WTC11 (cell line): ENCODE data around the gene MIB2. TPM values are rescaled to one million over a fixed set of nuclear protein-coding genes. Genes with fewer than 3 reads are reported as not detected.
"Not testable (repeated sequence)": the region's sequence is repeated elsewhere in the genome, so short reads cannot be mapped to it uniquely, and the experiment has no call there.

Experiments
- ATAC-seq: fragments of 200-7000 bp; cut with Tn5 transposase; 2 replicates; pipeline ENCODE4 v1.10.0; 2021; ENCODE audit warnings: mild to moderate bottlenecking, moderate library complexity
- CTCF ChIA-PET: fragments of 300-600 bp; sonication (Branson Sonifier 250); formaldehyde crosslinking; loops from one replicate; lab custom pipeline; 2021; ENCODE audit warnings: antibody characterized with exemption; lab: Charles Lee
- POLR2A ChIA-PET: fragments of 350-600 bp; sonication (Branson Sonifier 250); formaldehyde crosslinking; loops from one replicate; lab custom pipeline; 2021; ENCODE audit warnings: antibody characterized with exemption; lab: Charles Lee
- DNase-seq: peaks from one replicate; pipeline ENCODE4 v3.0.0; 2021; ENCODE audit warnings: low spot score
- H3K27ac Mint-ChIP-seq: 2 replicates; pipeline ENCODE4 v1.8.0; 2021; ENCODE audit warnings: mixed read lengths
- H3K27me3 Mint-ChIP-seq: 2 replicates; pipeline ENCODE4 v1.8.0; 2021; ENCODE audit warnings: low read depth, mild to moderate bottlenecking, moderate library complexity, mixed read lengths
- H3K36me3 Mint-ChIP-seq: 2 replicates; pipeline ENCODE4 v1.8.0; 2021; ENCODE audit warnings: mixed read lengths
- H3K4me1 Mint-ChIP-seq: 2 replicates; pipeline ENCODE4 v1.8.0; 2022; ENCODE audit warnings: mixed read lengths
- H3K4me3 Mint-ChIP-seq: 2 replicates; pipeline ENCODE4 v1.8.0; 2021; ENCODE audit warnings: mild to moderate bottlenecking, moderate library complexity, mixed read lengths
- H3K9me3 Mint-ChIP-seq: 2 replicates; pipeline ENCODE4 v1.8.0; 2021; ENCODE audit warnings: mixed read lengths
- CTCF ChIP-seq: fragments of 200-600 bp; IDR thresholded peaks from 2 replicates; pipeline ENCODE4 v1.8.0; 2022; ENCODE audit warnings: antibody characterized with exemption
- ERG ChIP-seq: fragments of 250-450 bp; sonication (Bioruptor Pico); IDR thresholded peaks from 2 replicates; pipeline ENCODE4 v1.8.0; 2021; ENCODE audit warnings: mild to moderate bottlenecking
- FOXJ3 ChIP-seq: sonication (generic); formaldehyde crosslinking; IDR thresholded peaks from 2 replicates; pipeline ENCODE4 v1.9.0; 2021; ENCODE audit warnings: missing genetic modification reagents, mild to moderate bottlenecking, borderline replicate concordance
- FOXK1 ChIP-seq: sonication (generic); formaldehyde crosslinking; IDR thresholded peaks from 2 replicates; pipeline ENCODE4 v1.8.0; 2022; ENCODE audit warnings: mild to moderate bottlenecking, moderate library complexity, missing genetic modification reagents
- FOXP4 ChIP-seq: sonication (generic); formaldehyde crosslinking; IDR thresholded peaks from 2 replicates; pipeline ENCODE4 v1.8.0; 2022; ENCODE audit warnings: mild to moderate bottlenecking, missing genetic modification reagents
- GTF2I ChIP-seq: fragments of 250-450 bp; sonication (Bioruptor Pico); conservative IDR thresholded peaks from 2 replicates; pipeline ENCODE4 v1.4.0; 2021; ENCODE audit warnings: mild to moderate bottlenecking
- MAX ChIP-seq: sonication (generic); formaldehyde crosslinking; IDR thresholded peaks from 2 replicates; pipeline ENCODE4 v1.8.0; 2022; ENCODE audit warnings: mild to moderate bottlenecking, missing genetic modification reagents
- NR1H2 ChIP-seq: sonication (generic); formaldehyde crosslinking; IDR thresholded peaks from 2 replicates; pipeline ENCODE4 v1.9.0; 2021; ENCODE audit warnings: mild to moderate bottlenecking, moderate library complexity, missing genetic modification reagents
- RELA ChIP-seq: sonication (generic); formaldehyde crosslinking; IDR thresholded peaks from 2 replicates; pipeline ENCODE4 v1.8.1; 2022; ENCODE audit warnings: missing genetic modification reagents, mild to moderate bottlenecking, borderline replicate concordance
- SOX15 ChIP-seq: fragments of 250-450 bp; sonication (Bioruptor Pico); IDR thresholded peaks from 2 replicates; pipeline ENCODE4 v1.9.0; 2021; ENCODE audit warnings: mild to moderate bottlenecking
- USF2 ChIP-seq: sonication (generic); formaldehyde crosslinking; IDR thresholded peaks from 2 replicates; pipeline ENCODE4 v1.8.1; 2023; ENCODE audit warnings: mild to moderate bottlenecking, missing genetic modification reagents, moderate library complexity
- ZNF138 ChIP-seq: sonication (generic); formaldehyde crosslinking; conservative IDR thresholded peaks from 2 replicates; pipeline ENCODE4 v1.8.1; 2022; ENCODE audit warnings: mild to moderate bottlenecking, moderate library complexity, missing genetic modification reagents
- ZNF263 ChIP-seq: sonication (generic); formaldehyde crosslinking; IDR thresholded peaks from 2 replicates; pipeline ENCODE4 v1.8.1; 2022; ENCODE audit warnings: low read depth, mild to moderate bottlenecking, moderate library complexity, missing genetic modification reagents
- ZNF281 ChIP-seq: sonication (generic); formaldehyde crosslinking; IDR thresholded peaks from 2 replicates; pipeline ENCODE4 v1.8.0; 2023; ENCODE audit warnings: mild to moderate bottlenecking, missing genetic modification reagents
- ZSCAN18 ChIP-seq: fragments of 250-450 bp; sonication (Bioruptor Pico); IDR thresholded peaks from 2 replicates; pipeline ENCODE4 v2.1.2; 2022; ENCODE audit warnings: mild to moderate bottlenecking, moderate library complexity
- total RNA-seq: library from RNA; stranded (reverse); gene quantifications from 3 replicates; pipeline ENCODE4 v1.2.3, GENCODE V29; 2021

Gene MIB2
- total RNA-seq, 1 experiment from 2014 or later = 90.6 TPM

GRCh38 chr1:1676087-1676486, 60.8 kb downstream of the MIB2 start:
- H3K27ac Mint-ChIP-seq, H3K4me3 Mint-ChIP-seq, H3K27me3 Mint-ChIP-seq, H3K9me3 Mint-ChIP-seq, CTCF ChIA-PET, DNase-seq, ATAC-seq, POLR2A ChIA-PET: not testable (repeated sequence)
- peaks cover 17% of the 10 kb centered on the region for H3K36me3 Mint-ChIP-seq
- peaks cover 17% of the 10 kb centered on the region for H3K4me1 Mint-ChIP-seq

- no peak overlapping the region for H3K4me3 Mint-ChIP-seq
- H3K9me3 Mint-ChIP-seq = no peaks in the 10 kb centered on the region
- POLR2A ChIA-PET = no interaction called here
- DNase-seq (no peak), ATAC-seq (no peak)
- no peaks in the 10 kb centered on the region for H3K27me3 Mint-ChIP-seq
- CTCF ChIA-PET = interaction anchor here (0.5 to 3.0 kb wide), 14 partner anchors 9 to 496 kb away, joined by 3 to 48 read pairs (median 4); partner anchors contain the start of gene MIB2
- peak overlapping the region; percentile 84 for H3K27ac Mint-ChIP-seq
- TF ChIP-seq USF2 (CRISPR knock-in tag) (no peak), NR1H2 (CRISPR knock-in tag) (no peak), ERG (CRISPR knock-in tag) (no peak)
- H3K4me1 Mint-ChIP-seq = peaks cover 21% of the 10 kb centered on the region
- H3K36me3 Mint-ChIP-seq = peaks cover 7% of the 10 kb centered on the region
These were observed 62.6 kb downstream of the MIB2 start for GRCh38 chr1:1677718-1678580.

- no peaks in the 10 kb centered on the region for H3K27me3 Mint-ChIP-seq
- H3K4me3 Mint-ChIP-seq = no peak overlapping the region
- peak; percentile 79 for ATAC-seq
- H3K27ac Mint-ChIP-seq = peak overlapping the region; percentile 84
- ChIA-PET POLR2A (no interaction called here), CTCF (interaction anchor here (0.5 to 3.0 kb wide), 19 partner anchors 8 to 496 kb away, joined by 3 to 48 read pairs (median 4); partner anchors contain the start of genes AURKAIP1 and MIB2)
- DNase-seq = peak; percentile 70
- H3K4me1 Mint-ChIP-seq = peaks cover 29% of the 10 kb centered on the region
- H3K36me3 Mint-ChIP-seq = peaks cover 4% of the 10 kb centered on the region
- no peaks in the 10 kb centered on the region for H3K9me3 Mint-ChIP-seq
- TF ChIP-seq ZNF138 (CRISPR knock-in tag) = no peak
- peak; percentile 43; the same call in 1 of the 2 replicates for TF ChIP-seq CTCF
- 0 out of 2 replicates have a peak, but pooled peaks have one; percentile 35 for TF ChIP-seq FOXP4 (CRISPR knock-in tag)
- no peak for TF ChIP-seq FOXJ3 (CRISPR knock-in tag)
- TF ChIP-seq ZNF263 (CRISPR knock-in tag) = no peak
- no peak for TF ChIP-seq SOX15
- no peak for TF ChIP-seq ZSCAN18 (CRISPR knock-in tag)
- no peak for TF ChIP-seq RELA
- TF ChIP-seq ERG (CRISPR knock-in tag) = no peak
- no peak for TF ChIP-seq ZNF281 (CRISPR knock-in tag)
- TF ChIP-seq MAX = no peak
- TF ChIP-seq FOXK1 = no peak
- no peak for TF ChIP-seq NR1H2 (CRISPR knock-in tag)
- TF ChIP-seq GTF2I (CRISPR knock-in tag) = no peak
These were observed 63.5 kb downstream of the MIB2 start for GRCh38 chr1:1678581-1679380.
